GM04503 (cell line): ENCODE measurements around the gene ZNF609.

Source experiments
- DNase-seq: peaks from one replicate; pipeline ENCODE4 v3.0.0-alpha.2; 2012; ENCODE audit warnings: low read depth

The ZNF609 gene

GRCh38 chr15:64732156-64732860 lies 271.9 kb downstream of the ZNF609 start:
- no peak for DNase-seq
